Fibroblast of lung (primary cell): Measurements from ENCODE around the gene OBSCN. TPM values are rescaled to one million over a fixed set of nuclear protein-coding genes. Genes with fewer than 3 reads are reported as not detected.

ENCODE experiments used
- DNase-seq, 2 donors: peaks; one replicate each; pipeline versions ENCODE4 v3.0.0 to v3.0.0-alpha.2; 2010; ENCODE audit warnings: low read depth in 2 of 2
- H2AFZ ChIP-seq: 2 replicates; pipeline ENCODE4 v1.5.1; 2012; ENCODE audit warnings: low read length, control low read depth, inconsistent platforms
- H3K27ac ChIP-seq: 2 replicates; pipeline ENCODE4 v1.5.1; 2011; ENCODE audit warnings: low read length, control low read depth; ENCODE audit not compliant: insufficient read depth
- H3K27me3 ChIP-seq: 2 replicates; pipeline ENCODE4 v1.5.1; 2011; ENCODE audit warnings: mild to moderate bottlenecking, low read length; ENCODE audit not compliant: control insufficient read depth, insufficient read depth
- H3K36me3 ChIP-seq: 2 replicates; pipeline ENCODE4 v1.5.1; 2011; ENCODE audit warnings: low read length; ENCODE audit not compliant: control insufficient read depth, insufficient read depth
- H3K4me1 ChIP-seq: 2 replicates; pipeline ENCODE4 v1.5.1; 2011; ENCODE audit warnings: low read length; ENCODE audit not compliant: control insufficient read depth, insufficient read depth; ENCODE audit errors: extremely low read depth
- H3K4me2 ChIP-seq: 2 replicates; pipeline ENCODE4 v1.5.1; 2011; ENCODE audit warnings: low read length, control low read depth; ENCODE audit not compliant: insufficient read depth; ENCODE audit errors: extremely low read depth
- H3K4me3 ChIP-seq, 4 experiments: fragments of 200-600 bp in 1 of 4; sonication (generic) in 1 of 4; replicated peaks in 1 of 4; 2 replicates each; pipeline ENCODE4 v1.5.1; 2011 to 2016; ENCODE audit warnings: low read length in 4 of 4, low read depth in 3 of 4, mild to moderate bottlenecking in 3 of 4, control low read depth in 2 of 4, inconsistent platforms in 1 of 4, mixed read lengths in 1 of 4; ENCODE audit not compliant: insufficient read depth in 1 of 4; ENCODE audit errors: control extremely low read depth in 1 of 4
- H3K79me2 ChIP-seq: 2 replicates; pipeline ENCODE4 v1.5.1; 2012; ENCODE audit warnings: mild to moderate bottlenecking, low read length, inconsistent platforms; ENCODE audit not compliant: control insufficient read depth, insufficient read depth
- H3K9ac ChIP-seq: 2 replicates; pipeline ENCODE4 v1.5.1; 2011; ENCODE audit warnings: mild to moderate bottlenecking, low read length, control low read depth; ENCODE audit not compliant: insufficient read depth
- H3K9me3 ChIP-seq: 2 replicates; pipeline ENCODE4 v1.5.1; 2012; ENCODE audit warnings: low read depth, low read length; ENCODE audit not compliant: control insufficient read depth, insufficient read depth
- H4K20me1 ChIP-seq: 2 replicates; pipeline ENCODE4 v1.5.1; 2011; ENCODE audit warnings: low read length; ENCODE audit not compliant: control insufficient read depth, insufficient read depth; ENCODE audit errors: extremely low read depth
- EZH2 ChIP-seq: IDR thresholded peaks from 2 replicates; pipeline ENCODE4 v1.5.1; 2012; ENCODE audit warnings: low read length, control low read depth, mild to moderate bottlenecking; ENCODE audit errors: missing control alignments
- polyA plus RNA-seq, 2 donors: library from polyadenylated mRNA; depleted of rRNA in 1 of 2; stranded (reverse) in 1 of 2; unstranded in 1 of 2; fragments of >200 nt; gene quantifications; 2 replicates each; pipeline ENCODE4 v1.2.1, GENCODE V29; 2011 to 2012; ENCODE audit warnings: missing spikeins in 1 of 2
- total RNA-seq: library from RNA; depleted of rRNA; stranded (reverse); fragments of >200 nt; gene quantifications from 2 replicates; pipeline ENCODE4 v1.2.1, GENCODE V29; 2014
- TF ChIP-seq, protein P1 (sequence below), 2 donors: IDR thresholded peaks in 1 of 2; conservative IDR thresholded peaks in 1 of 2; 1 replicate in 1 of 2; 2 replicates in 1 of 2; pipeline ENCODE4 v1.5.1; 2011 to 2012; ENCODE audit warnings: low read length in 2 of 2, control low read depth in 1 of 2, inconsistent platforms in 1 of 2, low read depth in 1 of 2, mild to moderate bottlenecking in 1 of 2

The OBSCN gene
- total and polyA plus RNA-seq, 2 donors (not counting 1 experiment from before 2014, with no cell fraction given): 0.87 to 16.8 TPM

DNA sequence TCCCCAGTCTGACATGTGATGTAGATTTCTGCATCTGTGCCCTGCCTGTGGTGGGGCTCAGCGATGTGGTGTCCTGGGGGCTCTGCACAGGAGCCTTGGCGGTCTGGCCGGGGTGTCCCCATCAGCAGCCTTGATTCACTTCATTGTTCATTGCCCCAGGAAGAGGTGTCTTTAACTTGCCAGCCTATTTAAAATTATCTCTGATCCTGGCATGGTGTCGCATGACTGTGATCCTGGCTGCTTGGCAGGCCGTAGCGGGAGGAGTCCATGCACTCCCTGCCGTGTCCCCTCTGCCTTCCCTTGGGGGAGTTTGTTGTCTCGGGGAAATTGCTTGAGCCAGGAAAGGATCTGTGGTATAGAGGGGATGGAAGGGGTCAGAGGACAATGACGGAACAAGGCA lies 138.9 kb downstream of the OBSCN start:
- Histone ChIP-seq H3K27ac (no peak overlapping the region), H3K36me3 (no peaks in the 10 kb centered on the region), H3K9ac (no peak overlapping the region), H3K4me2 (no peak overlapping the region), H4K20me1 (no peaks in the 10 kb centered on the region), H3K9me3 (no peaks in the 10 kb centered on the region), H3K27me3 (no peaks in the 10 kb centered on the region), H3K79me2 (no peaks in the 10 kb centered on the region), H3K4me3 (no peak overlapping the region), H3K4me1 (no peaks in the 10 kb centered on the region), H2AFZ (no peak overlapping the region)
- no peak for DNase-seq
- TF ChIP-seq EZH2: no peak
- TF ChIP-seq, protein P1, sequence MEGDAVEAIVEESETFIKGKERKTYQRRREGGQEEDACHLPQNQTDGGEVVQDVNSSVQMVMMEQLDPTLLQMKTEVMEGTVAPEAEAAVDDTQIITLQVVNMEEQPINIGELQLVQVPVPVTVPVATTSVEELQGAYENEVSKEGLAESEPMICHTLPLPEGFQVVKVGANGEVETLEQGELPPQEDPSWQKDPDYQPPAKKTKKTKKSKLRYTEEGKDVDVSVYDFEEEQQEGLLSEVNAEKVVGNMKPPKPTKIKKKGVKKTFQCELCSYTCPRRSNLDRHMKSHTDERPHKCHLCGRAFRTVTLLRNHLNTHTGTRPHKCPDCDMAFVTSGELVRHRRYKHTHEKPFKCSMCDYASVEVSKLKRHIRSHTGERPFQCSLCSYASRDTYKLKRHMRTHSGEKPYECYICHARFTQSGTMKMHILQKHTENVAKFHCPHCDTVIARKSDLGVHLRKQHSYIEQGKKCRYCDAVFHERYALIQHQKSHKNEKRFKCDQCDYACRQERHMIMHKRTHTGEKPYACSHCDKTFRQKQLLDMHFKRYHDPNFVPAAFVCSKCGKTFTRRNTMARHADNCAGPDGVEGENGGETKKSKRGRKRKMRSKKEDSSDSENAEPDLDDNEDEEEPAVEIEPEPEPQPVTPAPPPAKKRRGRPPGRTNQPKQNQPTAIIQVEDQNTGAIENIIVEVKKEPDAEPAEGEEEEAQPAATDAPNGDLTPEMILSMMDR (conservative IDR thresholded peaks at IDR 0.05 in 1 of 2, IDR thresholded peaks at IDR 0.05 in 1 of 2; ENCODE audit: low read depth in 1 of 2, low read length in 2 of 2): no peak

DNA sequence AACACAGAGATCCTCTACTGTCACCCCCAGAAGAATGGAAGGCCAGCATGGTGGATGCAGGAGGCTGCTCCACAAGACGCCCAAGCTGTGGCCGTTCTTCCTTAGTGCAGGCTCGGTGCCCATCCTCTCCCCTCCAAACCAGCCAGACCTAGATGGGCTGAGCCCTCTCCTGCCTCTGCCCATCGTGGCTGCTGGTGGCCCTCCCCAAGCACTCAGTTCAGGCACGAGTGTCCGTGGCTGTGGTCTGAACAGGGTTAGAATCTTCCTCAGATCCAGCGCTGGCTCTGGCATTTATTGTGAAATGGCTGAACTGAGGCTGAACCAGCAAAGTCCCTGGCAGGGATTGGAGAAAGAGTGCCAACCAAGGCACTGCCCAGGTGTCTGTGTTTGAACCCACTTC lies 139.3 kb downstream of the OBSCN start:
- TF ChIP-seq, protein P1 (conservative IDR thresholded peaks at IDR 0.05 in 1 of 2, IDR thresholded peaks at IDR 0.05 in 1 of 2; ENCODE audit: low read depth in 1 of 2, low read length in 2 of 2): no peak
- TF ChIP-seq EZH2: no peak
- H3K27ac ChIP-seq: no peak overlapping the region
- no peak overlapping the region for H3K4me2 ChIP-seq
- no peak for DNase-seq
- no peaks in the 10 kb centered on the region for H3K9me3 ChIP-seq
- no peak overlapping the region for H2AFZ ChIP-seq
- H3K36me3 ChIP-seq: no peaks in the 10 kb centered on the region
- H3K4me1 ChIP-seq: no peaks in the 10 kb centered on the region
- H4K20me1 ChIP-seq: no peaks in the 10 kb centered on the region
- no peaks in the 10 kb centered on the region for H3K79me2 ChIP-seq
- no peak overlapping the region for H3K9ac ChIP-seq
- no peaks in the 10 kb centered on the region for H3K27me3 ChIP-seq
- no peak overlapping the region for H3K4me3 ChIP-seq

DNA sequence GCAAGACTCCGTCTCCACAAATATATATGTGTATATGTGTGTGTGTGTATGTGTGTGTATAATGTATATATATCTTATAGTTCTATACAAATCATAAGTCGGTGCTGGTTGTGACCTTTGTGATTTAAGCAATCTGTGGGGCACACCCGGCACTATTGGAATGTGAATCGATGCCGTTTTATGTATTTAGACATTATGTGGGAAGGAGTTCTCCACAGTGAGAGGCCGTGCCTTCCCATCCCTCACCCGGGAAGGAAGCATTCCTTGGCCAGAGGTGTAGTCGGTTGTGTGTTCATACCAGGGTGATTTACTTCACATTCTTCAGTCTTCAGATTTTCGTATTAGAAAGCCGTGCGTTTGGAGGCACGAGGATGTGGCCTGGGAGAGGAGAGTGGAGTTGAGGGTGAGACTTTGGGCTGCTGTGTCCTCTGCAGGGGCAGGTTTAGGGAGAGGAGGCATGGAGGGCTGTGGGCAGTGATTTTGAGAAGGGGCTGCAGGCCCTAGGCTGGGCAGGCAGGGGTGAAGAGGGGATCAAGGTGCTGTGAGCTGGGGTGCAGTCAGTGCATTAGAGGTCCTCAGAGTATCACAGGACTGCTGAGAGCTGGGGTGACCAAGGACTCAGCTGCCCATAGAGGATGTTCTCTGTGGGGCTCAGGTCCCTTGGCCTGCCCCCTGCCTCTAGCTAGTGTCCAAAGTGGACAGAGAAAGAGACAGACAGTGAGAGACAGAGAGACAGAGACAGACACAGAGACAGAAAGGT lies 141.0 kb downstream of the OBSCN start:
- no peak overlapping the region for H3K9ac ChIP-seq
- H2AFZ ChIP-seq: no peak overlapping the region
- DNase-seq: no peak
- no peaks in the 10 kb centered on the region for H4K20me1 ChIP-seq
- H3K4me1 ChIP-seq: no peaks in the 10 kb centered on the region
- no peaks in the 10 kb centered on the region for H3K79me2 ChIP-seq
- TF ChIP-seq, protein P1 (conservative IDR thresholded peaks at IDR 0.05 in 1 of 2, IDR thresholded peaks at IDR 0.05 in 1 of 2; ENCODE audit: low read depth in 1 of 2, low read length in 2 of 2): no peak
- TF ChIP-seq EZH2: no peak
- H3K27ac ChIP-seq: no peak overlapping the region
- no peak overlapping the region for H3K4me3 ChIP-seq
- no peak overlapping the region for H3K4me2 ChIP-seq
- H3K36me3 ChIP-seq: no peaks in the 10 kb centered on the region
- no peaks in the 10 kb centered on the region for H3K27me3 ChIP-seq
- no peaks in the 10 kb centered on the region for H3K9me3 ChIP-seq
